Measurements from ENCODE around the gene ARNT2.
"Not testable (repeated sequence)": the region's sequence is repeated elsewhere in the genome, so short reads cannot be mapped to it uniquely, and the experiment has no call there.

The ARNT2 gene

DNA sequence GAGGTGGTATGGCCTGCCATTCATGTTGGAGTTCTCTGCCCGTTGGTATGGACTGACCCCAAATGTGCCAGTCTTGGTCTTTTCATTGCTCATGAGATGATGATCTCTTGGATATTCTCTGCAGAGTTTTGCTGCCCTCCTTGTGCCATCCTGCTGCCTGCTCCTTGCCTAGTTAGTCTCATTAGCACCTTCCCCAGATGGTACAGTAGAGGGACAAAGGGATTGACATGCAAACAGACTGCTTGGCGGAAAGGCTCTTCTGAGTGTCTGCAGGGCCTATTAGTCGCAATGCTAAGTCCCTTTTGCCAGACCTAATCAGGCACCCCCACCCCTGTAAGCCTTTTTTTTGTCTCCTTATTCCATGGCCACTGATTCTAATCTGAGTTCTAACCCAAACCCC is 90.6 kb downstream of the ARNT2 start:
- FAIRE-seq = no peak

DNA sequence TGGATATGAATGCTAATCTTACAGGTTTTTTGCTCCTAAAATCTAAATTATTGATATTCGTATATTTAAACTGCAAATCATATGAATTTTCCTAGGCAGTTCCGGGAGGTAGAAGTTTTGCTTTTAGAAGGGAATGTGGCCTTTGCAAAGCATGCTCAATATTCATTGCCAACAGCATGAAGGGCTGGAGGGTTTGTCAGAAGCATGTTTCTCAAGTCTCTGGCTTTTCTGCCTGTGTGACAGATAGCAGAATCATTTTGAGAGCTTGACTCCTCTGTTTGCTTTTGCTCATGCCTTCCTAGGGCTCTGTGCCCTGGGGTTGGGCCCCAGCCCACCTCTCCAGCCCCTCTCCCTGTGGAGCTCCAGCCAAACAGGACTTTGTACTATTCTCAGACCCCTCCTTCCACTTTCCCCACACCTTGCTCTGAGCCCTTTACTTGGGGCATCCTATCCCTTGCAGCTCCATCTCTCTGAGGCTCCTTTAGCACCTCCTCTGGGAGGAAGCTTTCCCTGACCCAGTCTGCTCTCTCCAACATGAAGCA is 91.3 kb downstream of the ARNT2 start:
- FAIRE-seq = no peak

DNA sequence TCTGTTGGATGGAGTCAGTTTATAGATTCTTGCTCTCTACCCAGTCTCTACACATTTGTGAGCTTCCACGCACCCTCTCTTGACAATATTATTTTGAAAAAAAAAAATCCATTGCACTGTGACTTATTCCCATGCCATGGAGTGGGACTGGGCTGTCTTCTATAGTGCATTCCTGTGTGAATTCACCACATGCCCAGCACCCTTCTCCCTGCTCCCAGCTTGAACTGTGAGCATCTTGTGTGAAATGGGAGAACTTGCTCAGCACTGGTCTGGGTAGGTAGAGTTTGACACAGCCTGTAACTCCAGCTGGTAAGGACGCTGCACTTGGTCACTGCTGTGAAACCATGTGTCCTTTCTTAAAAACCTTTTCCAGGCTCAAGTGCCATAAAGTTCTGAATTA is 91.9 kb downstream of the ARNT2 start:
- FAIRE-seq = no peak

DNA sequence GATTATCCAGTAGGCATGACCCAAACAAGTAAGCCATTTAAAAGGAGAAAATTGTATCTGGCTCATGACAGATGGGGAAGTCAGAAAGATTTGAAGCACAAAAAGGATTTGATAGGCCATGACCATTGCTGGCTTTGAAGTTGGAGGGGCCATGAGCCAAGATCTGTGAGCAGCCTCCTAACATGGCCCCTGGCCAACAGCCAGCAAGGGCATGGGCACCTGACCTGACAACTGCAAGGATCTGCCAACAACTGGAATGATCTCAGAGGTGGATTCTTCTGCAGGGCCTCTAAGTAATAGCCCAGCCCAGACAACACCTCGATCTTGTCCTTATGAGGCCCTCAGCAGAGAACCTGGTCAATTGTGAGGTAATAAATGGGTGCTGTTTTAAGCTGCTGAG is 93.0 kb downstream of the ARNT2 start:
- FAIRE-seq = no peak

DNA sequence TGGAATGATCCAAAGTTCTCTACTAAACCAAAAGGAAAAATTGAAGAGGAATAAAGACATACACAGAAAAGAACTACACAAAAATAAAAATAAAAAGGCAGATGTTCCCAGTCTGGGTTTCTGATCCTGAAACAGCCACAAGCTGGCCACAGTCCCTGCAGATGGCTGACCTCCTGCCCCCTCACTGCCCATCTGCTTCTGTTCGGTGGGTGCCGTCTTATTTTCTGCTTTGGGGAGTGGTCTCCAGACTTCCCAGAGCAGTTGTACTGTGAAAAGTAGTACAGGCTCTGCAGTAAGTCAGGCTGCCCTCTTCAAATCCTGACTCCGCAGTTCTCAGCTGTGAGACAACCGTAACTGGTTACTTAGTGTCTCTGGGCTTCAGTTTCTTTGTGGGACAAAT is 94.5 kb downstream of the ARNT2 start:
- no peak for FAIRE-seq

DNA sequence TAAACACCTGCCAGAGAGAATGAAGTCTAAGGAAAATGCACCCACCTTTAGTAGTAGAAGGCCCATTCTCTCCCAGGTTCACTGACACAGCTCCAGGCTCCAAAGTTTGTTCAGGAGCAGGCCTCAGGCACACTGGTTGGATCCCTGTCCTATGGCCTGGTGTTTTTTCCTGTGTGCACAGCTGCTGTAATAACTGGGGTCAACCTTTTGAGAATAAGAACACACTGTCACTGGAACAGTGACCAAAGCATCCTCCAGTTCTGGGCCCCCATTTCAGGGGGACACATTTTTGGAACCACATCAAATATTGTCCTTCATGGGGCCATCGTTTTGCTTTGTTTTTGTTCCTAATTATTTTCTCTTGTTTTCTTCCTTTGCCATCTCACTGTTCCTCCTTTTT is 95.8 kb downstream of the ARNT2 start:
- no peak for FAIRE-seq

DNA sequence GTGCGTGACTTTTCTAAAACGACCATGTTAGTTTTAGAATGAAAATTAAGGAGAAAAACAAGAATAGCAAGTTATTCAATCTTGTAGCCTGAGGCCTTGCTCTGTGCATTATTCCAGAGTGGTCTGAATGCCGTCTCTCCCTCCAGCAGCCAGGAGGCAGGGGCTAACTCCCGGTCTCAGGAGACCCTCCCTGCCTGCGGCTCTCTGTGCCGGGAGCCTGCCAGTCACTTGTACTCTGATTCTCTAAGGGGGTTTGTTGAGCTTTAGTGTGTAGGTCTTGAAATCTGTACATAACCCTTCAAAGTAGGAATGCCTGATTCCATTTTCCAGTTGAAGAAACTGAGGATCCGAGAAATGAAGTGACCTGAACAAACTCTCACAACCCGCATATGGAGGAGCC is 97.3 kb downstream of the ARNT2 start:
- FAIRE-seq = no peak

DNA sequence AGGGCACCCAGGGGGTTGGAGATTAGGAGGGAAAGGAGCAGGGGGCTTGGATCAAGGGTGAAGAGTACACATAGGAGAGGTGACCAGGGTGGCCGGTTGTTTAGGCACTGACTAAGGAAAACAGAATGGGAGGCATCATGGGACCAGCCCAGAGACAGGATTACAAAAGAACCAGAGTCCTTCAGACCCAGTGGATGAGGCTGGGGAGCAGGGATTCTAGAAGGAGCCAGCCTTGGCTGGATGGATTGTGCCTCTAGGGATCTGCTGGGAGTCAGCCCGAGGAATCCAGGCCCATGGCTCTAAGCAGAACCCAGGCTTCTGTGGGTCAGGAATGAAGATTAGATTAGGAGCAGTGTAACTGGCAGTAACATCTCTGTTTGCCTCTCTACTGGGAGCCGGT is 98.6 kb downstream of the ARNT2 start:
- FAIRE-seq = no peak

DNA sequence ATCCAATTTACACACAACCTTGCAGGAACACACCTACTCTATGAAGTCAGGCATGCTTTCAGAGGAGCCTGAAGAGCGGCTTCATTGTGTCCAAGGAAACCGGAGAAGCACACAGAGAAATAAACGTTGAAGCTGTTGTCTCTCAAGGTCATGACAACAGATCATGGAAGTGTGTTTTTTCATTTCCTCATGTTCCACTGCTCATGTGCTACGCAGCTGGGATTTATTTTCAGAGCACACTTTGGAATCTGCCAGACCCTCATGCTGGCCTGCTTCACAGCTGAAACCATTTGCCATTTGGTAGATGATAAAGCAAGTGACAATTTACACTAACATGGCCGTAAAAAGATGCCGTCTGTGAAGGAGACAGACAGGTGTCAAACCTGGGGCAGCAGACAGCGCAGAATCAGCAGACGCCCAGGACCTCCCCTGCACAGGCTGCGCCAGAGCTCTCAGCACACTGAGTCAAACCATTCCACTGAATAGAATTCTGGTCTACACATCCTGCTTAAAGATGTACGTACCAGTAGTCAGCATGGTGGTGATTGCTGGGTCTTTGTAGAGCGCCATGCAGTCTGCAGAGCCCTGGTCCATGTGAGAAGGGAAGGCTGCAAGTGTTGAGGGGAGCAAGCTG is 99.3 kb downstream of the ARNT2 start:
- no peak for FAIRE-seq

DNA sequence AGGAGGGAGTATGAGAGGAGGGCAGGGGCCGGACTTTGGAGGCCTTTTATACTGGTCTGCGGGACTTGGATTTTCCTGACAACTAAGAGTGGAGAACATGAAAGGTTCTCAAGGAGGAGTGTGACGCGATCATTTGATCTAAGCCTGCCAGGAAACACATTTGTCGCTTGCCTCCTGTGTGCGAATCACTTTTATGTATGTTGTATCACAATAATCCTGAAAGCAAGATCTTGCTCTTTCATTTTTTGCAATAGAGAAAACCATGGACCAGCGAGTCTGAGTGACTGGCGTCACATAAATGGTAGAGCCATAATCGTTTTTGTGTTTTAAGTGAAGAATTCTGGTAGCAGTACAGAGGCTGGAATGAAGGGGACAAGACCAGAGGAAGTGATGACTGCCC is 100.7 kb downstream of the ARNT2 start:
- FAIRE-seq = no peak

DNA sequence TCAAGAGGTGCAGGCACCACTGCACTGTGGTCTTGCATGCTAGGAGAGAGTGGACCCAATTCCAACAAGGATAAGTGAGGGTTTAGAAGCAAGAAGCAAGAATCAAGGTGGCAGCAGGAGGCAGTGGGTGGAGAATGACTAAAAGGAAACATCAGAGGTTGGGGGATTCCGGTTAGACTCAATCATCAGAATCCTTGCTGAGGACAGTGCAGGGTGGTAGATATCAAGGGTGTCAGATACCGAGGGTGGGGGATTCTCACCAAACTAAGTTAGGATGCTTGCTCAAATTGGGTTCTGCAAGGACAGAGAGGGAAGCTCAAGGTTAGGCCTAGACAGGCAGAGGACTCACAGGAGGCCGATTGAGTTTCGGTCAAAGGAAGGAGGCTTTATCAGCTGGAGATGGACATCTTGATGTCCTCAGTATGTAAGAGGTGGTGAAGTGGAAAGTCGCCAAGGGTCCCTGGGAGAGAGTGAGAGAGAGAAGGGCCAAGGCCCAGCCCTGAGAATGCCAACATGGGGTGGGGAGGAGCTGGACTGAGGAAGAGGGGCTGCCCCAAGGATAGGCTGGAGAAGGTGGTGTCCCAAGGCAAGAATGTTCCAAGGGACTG is 102.2 kb downstream of the ARNT2 start:
- FAIRE-seq = no peak

DNA sequence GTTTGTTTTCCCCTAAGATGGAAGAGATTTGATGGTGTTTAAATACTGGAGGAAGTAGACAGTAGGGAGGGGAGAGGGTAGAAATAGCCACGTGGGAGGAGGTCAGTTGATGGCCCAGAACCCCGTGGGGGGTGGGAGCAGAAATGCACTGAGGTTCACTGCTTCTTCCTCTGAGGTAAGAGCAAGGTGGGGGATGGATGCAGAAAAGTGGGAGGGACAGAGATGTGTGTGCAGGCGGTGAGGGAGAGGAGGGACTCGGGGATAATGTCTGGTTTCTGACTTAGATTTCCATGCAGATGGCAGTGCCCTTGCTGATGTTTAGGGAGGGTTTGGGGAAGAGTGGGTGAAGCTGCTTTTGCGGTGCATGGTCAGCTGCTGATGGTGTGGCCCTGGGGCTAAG is 102.9 kb downstream of the ARNT2 start:
- no peak for FAIRE-seq

DNA sequence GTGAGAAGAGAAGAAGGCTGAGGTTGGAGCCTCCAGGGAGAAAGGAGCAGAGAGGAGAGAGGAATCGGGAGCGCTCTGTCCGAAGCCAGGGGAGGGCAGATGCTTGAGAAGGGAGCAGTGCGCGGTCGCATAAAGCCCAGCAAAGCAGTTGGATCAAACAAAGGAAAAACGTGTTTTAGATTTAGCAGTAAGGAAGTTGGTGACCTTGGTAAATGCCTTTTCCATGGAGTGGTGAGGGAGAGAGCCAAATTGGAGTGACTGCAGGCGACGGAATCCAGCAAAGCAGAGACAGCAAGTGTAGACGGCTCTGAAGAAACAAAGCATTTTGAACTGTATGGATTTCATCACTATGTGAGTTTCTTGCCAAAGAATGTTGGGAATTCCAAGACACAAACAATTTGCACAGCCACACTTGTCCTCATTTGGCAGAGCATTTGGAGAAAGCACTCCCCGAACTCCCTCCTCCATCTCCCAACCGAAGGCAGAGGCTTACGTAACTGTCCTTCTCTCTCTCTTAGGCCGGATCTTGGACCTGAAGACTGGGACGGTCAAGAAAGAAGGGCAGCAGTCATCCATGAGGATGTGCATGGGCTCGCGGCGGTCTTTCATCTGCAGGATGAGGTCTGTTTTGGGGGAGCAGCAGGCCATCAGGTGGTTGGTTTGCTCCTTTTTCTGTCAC is 103.6 kb downstream of the ARNT2 start:
- no peak for FAIRE-seq

DNA sequence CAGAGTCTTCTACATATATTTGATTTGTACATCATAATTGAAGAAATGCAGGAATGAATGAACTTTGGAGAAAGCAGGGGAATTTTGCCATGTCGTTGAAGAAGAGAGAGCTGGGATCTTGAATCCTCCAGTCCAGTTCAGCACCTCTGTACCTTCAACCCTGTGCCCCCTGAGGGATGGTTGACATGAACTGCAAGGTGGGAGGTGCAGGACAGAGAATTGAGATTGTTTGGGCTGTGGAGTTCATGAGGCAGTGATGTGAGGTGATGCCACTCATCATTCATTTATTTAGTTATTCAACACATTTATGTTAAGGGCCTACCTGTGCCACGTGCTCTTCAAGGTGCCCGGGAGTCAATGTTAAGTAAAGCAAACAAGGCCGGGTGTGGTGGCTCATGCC is 104.6 kb downstream of the ARNT2 start:
- FAIRE-seq = no peak

DNA sequence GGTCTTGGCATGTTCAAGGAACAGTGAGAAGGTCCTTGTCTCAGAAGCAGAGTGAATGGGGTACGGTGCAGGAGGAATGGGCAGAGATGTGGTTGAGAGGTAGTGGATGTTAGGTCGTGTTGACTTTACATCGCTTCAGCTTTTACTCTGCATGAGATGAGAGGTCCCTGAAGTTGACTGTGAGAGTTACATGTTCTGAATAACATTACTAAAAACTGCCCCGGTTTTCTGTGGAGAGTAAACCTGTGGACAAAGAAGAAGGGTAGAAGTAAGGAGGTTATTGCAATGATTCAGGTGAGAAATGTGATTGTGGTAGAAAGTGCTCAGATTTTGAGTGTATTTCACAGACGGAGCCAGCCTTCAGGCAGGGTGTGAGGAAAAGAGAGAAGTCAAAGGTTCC is 105.6 kb downstream of the ARNT2 start:
- FAIRE-seq = no peak

DNA sequence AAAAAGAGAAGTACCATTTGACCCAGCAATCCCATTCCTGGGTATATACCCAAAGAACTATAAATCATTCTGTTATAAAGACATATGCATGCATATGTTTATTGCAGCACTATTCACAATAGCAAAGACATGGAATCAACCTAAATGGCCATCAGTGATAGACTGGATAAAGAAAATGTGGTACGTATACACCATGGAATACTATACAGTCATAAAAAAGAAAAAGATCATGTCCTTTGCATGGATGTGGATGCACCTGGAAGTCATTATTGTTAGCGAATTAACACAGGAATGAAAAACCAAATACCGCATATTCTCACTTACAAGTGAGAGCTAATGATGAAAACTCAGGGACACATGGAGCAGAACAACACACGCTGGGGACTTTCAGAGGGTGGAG is 106.8 kb downstream of the ARNT2 start:
- not testable (repeated sequence) for FAIRE-seq

DNA sequence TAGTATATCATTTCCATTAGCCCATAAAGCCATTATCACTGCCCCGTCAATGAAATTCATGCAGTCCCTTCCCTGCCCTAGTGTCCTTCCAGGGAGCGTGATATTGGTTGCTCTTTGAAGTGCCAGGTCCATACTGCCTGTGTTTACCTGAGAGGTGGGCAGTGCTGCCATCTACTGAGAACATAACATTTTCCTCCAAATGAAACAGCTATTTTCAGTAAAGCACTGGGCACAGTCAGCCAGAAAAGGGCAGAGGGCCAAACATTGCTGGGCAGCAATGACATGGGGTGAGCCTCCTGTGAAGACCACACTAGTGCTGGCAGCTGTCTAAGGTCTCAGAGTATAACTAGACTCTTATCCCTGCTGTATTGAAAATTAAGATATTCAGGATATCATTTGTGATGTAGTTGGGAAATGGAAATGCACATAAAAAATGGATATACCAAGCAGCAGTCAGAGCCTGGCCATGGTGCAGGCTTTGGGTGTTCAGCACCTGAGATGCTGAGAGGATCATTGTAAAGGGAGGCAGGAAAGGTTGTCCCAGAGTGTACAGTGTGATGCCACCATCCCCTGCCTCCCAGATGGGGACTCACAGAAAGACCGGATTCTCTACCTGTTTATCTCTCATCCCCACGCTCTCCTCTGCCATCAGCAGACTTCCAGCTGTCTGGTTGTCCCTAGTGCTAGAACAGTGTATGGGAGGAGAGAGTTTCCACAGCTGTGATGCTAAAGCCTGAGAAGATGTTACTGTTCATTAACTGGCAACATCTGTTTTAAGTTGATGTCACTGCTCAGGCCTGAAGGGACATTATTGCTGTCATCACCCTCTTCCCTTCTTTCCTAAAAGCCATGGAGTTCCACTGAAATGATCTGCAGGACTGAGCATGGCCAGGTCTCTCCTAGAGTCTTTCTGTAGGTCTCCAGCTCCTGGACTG is 108.8 kb downstream of the ARNT2 start:
- FAIRE-seq = no peak

DNA sequence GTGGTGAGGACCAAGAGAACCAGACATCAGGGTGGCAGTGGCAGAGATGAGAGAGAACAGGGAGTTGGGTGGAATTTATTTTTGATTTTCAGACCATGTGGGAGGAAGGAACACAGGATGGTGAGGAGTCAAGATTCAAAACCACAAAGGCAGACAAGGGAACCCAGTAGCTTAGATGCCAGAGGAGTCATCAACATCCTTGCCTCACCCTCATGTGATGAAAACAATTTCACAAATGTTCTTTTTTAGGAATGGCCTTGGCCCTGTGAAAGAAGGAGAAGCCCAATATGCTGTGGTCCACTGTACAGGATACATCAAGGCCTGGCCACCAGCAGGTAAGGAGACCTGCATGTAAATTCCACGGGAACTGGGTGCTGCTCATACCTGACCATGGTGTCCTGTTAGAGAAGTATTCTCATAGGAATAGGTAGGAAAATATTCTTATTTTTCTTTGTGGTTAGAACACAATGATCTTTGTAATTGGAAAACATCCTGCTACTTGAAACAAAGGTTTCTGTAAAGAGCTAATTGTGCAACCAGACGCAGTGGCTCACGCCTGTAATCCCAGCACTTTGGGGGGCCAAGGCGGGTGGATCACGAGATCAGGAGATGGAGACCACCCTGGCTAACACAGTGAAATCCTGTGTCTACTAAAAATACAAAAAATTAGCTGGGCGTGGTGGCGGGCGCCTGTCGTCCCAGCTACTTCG is 110.0 kb downstream of the ARNT2 start:
- no peak for FAIRE-seq

DNA sequence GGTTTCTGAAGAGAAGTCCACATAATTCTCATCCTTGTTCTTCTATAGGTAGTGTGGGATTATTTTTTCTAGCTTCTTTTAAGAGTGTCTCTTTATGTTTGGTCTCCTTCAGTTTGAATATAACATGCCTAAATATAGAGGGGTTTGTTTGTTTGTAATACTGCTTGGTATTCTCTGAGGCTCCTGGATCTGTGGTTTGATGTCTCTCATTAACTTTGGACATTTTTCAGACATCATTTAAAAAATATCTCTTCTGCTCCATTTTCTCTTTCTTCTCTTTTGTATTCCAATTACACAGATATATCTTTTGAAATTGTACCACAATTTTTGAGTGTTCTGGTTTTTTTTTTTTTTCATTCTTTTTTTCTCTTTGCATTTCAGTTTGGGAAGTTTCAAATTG is 113.1 kb downstream of the ARNT2 start:
- FAIRE-seq = no peak

DNA sequence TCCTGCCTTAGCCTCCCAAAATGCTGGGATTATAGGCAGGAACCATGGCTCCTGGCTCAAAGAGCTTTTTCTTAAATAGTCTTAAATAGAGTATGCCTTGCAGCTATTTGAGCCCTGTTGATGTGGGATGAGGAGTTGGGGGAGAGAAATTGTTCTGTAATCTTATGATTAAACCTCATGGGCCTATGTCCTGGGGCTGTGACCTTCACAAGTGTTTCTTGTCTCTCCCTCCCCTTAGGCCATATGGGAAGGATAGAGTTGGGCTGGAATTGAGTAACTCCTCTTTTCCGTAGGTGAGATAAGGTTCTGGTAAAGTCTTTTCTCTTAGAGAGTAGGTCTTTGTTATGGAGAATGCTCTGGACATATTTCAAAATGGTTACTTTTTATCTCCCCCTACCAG is 114.3 kb downstream of the ARNT2 start:
- FAIRE-seq = no peak

DNA sequence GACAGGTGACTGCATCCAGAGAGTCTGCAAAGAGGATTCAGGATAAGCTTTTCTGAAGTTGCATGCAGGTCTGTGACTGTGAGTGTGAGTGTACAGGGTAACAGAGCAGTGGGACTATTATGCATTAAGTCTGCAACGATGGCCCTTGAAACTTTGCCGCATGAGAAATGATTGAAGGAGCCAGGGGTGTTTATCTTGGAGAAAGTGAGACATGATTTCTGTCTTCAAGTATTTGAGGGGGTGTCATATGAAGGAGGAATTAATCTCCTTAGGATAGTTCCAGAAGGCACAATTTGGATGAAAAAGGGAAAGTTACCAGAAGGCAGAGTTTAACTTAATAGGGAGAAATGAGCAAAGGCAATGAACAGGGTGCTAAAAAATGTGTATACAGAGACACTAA is 119.6 kb downstream of the ARNT2 start:
- FAIRE-seq = no peak

DNA sequence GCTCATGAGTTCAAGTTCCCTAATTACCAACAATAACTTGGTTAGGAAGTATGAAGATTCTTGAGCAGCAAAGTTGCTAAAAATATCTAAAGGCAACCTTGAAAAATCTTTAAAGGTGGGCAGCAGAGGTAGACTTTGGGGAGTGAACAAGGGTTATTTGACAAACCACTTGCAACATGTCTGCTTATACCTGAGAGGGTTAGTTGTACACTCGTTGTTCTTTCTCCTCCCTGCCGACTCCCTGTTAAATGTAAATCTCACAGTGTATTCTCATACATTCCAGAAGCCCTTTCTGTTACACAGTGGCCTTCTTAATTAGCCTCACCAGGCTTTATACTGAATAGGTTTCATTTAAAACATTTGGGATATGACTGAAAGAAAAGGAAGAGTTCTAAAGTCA is 121.7 kb downstream of the ARNT2 start:
- no peak for FAIRE-seq

Data from islet of Langerhans (tissue), 1 donor.